Uterus (tissue), 2 donors: ENCODE results near the gene NOL4L.

Experiments
- CTCF ChIP-seq, 4 experiments: fragments of 200-600 bp in 2 of 4; fragments of 450-650 bp in 2 of 4; sonication (generic) in 2 of 4; IDR thresholded peaks; one replicate each; pipeline ENCODE4 v1.5.1; 2016 to 2019; ENCODE audit warnings: antibody characterized with exemption in 4 of 4, mild to moderate bottlenecking in 2 of 4, moderate library complexity in 1 of 4
- POLR2A ChIP-seq, 2 donors: fragments of 450-650 bp; IDR thresholded peaks; one replicate each; pipeline ENCODE4 v1.6.1; 2016; ENCODE audit warnings: antibody characterized with exemption in 2 of 2, mild to moderate bottlenecking in 1 of 2, moderate library complexity in 1 of 2

DNA sequence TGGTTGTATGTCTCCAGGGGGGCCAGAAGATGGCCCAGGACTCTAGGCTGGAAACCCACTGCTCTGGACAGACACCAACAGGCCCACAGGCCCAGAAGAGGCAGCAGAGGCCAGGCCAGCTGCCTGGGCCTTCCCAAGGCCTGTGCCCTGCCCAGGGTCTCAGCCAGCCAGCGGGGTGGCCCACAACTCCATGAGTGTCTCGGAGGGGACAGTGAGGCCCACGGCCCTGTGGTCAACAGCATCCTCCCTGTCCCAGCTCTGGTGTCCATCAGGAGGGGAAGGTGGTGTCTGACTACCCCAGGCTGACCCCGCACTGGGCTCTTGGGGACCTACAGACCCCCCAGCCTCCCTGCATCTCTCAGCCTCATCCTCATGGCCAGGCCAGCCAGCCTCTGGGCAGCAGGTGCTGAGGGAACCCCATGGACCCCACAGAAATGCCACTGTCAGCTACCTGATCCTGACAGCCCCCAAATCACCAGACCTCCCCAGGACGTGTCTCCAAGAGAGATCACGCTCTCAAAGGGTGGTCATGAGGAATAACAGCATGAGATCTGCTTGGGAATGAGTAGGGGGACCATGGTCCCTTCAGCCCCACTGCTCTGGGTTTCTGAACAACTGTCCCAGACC is 112.4 kb downstream of the NOL4L start:
- TF ChIP-seq CTCF (IDR thresholded peaks at IDR 0.05) (no peak), POLR2A (IDR thresholded peaks at IDR 0.05) (no peak)
